ENCODE measurements around the gene SPCS3.
"Not testable (repeated sequence)": the region's sequence is repeated elsewhere in the genome, so short reads cannot be mapped to it uniquely, and the experiment has no call there.

Gene SPCS3

GRCh38 chr4:176340871-176341685 lies 21.3 kb downstream of the SPCS3 start:
- no peak for DNase-seq (ENCODE audit: low read depth)
- no peak overlapping the region for H3K4me3 ChIP-seq (ENCODE audit: control insufficient read depth, low read depth, low read length)
- TF ChIP-seq CTCF (IDR thresholded peaks at IDR 0.05; ENCODE audit: control insufficient read depth, insufficient read depth, low read depth, low read length, missing control alignments): peak; percentile 56

GRCh38 chr4:176342384-176342783 lies 22.6 kb downstream of the SPCS3 start:
- TF ChIP-seq CTCF (IDR thresholded peaks at IDR 0.05; ENCODE audit: control insufficient read depth, insufficient read depth, low read depth, low read length, missing control alignments): no peak
- no peak overlapping the region for H3K4me3 ChIP-seq (ENCODE audit: control insufficient read depth, low read depth, low read length)

GRCh38 chr4:176343286-176343685 lies 23.5 kb downstream of the SPCS3 start:
- TF ChIP-seq CTCF (IDR thresholded peaks at IDR 0.05; ENCODE audit: control insufficient read depth, insufficient read depth, low read depth, low read length, missing control alignments): no peak
- H3K4me3 ChIP-seq (ENCODE audit: control insufficient read depth, low read depth, low read length): no peak overlapping the region
- DNase-seq (ENCODE audit: low read depth): no peak

More at GRCh38 chr4:176342384-176342783, 22.6 kb downstream of the SPCS3 start:
- no peak for DNase-seq (ENCODE audit: low read depth)

- H3K4me3 ChIP-seq (ENCODE audit: control insufficient read depth, low read depth, low read length): peak overlapping the region; percentile 34
- not testable (repeated sequence) for DNase-seq (ENCODE audit: low read depth)
Measured at GRCh38 chr4:176345346-176345745, 25.6 kb downstream of the SPCS3 start.

- not testable (repeated sequence) for DNase-seq (ENCODE audit: low read depth); H3K4me3 ChIP-seq (ENCODE audit: control insufficient read depth, low read depth, low read length)
Measured at GRCh38 chr4:176346836-176347235, 27.1 kb downstream of the SPCS3 start.

GRCh38 chr4:176350671-176351070 lies 30.9 kb downstream of the SPCS3 start:
- DNase-seq (ENCODE audit: low read depth): no peak
- H3K4me3 ChIP-seq (ENCODE audit: control insufficient read depth, low read depth, low read length): no peak overlapping the region
- TF ChIP-seq CTCF (IDR thresholded peaks at IDR 0.05; ENCODE audit: control insufficient read depth, insufficient read depth, low read depth, low read length, missing control alignments): no peak

- H3K4me3 ChIP-seq (ENCODE audit: control insufficient read depth, low read depth, low read length): no peak overlapping the region
- DNase-seq (ENCODE audit: low read depth): no peak
- TF ChIP-seq CTCF (IDR thresholded peaks at IDR 0.05; ENCODE audit: control insufficient read depth, insufficient read depth, low read depth, low read length, missing control alignments): no peak
Measured at GRCh38 chr4:176354884-176355283, 35.1 kb downstream of the SPCS3 start.

All from AG09309 (cell line).